SH-SY5Y (cell line): ENCODE results near the gene SEMA6D.

Experiments
- GATA2 ChIP-seq: IDR thresholded peaks from 2 replicates; pipeline ENCODE4 v1.6.1; 2011; ENCODE audit warnings: mild to moderate bottlenecking, low read depth, low read length
- GATA3 ChIP-seq: IDR thresholded peaks from 2 replicates; pipeline ENCODE4 v1.6.1; 2011; ENCODE audit warnings: low read depth, mild to moderate bottlenecking, low read length, moderate library complexity

- TF ChIP-seq GATA2 (no peak), GATA3 (no peak)
These were observed 101.9 kb downstream of the SEMA6D start for GRCh38 chr15:47819158-47819557.
